Activated CD4-positive, alpha-beta T cell treated with anti-CD3 and anti-CD28 coated beads, Interleukin-2, amount 50 U/mL, for 4 hours (primary cell): ENCODE measurements around the gene ATP12A.

Source experiments
- DNase-seq, 2 experiments: peaks; one replicate each; pipeline ENCODE4 v3.0.0-alpha.2; 2020

ATP12A gene

DNA sequence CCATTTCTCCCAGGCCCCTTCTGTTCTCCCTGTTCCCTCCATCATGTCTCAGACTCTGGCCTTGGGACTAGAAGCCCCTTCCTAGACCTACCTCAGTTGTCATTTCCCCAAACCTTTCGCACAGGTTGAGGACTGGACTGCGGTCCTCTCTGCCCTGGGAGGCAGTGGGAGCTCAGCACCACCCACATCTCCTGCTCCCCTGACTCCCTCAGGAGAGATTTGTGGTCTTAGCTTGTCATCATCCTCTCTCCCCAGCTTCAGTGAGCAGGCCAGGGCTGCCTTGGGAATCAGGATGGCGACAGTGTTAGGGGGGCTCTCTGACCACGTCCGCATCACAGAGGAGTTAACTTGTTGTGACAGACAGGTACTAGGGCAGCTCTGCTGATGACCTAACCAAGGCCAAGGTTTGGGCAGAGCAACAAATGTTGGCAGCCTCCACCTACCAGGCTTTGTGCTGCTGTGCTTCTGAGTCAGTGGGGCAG lies 58.2 kb downstream of the ATP12A start:
- DNase-seq = no peak

DNA sequence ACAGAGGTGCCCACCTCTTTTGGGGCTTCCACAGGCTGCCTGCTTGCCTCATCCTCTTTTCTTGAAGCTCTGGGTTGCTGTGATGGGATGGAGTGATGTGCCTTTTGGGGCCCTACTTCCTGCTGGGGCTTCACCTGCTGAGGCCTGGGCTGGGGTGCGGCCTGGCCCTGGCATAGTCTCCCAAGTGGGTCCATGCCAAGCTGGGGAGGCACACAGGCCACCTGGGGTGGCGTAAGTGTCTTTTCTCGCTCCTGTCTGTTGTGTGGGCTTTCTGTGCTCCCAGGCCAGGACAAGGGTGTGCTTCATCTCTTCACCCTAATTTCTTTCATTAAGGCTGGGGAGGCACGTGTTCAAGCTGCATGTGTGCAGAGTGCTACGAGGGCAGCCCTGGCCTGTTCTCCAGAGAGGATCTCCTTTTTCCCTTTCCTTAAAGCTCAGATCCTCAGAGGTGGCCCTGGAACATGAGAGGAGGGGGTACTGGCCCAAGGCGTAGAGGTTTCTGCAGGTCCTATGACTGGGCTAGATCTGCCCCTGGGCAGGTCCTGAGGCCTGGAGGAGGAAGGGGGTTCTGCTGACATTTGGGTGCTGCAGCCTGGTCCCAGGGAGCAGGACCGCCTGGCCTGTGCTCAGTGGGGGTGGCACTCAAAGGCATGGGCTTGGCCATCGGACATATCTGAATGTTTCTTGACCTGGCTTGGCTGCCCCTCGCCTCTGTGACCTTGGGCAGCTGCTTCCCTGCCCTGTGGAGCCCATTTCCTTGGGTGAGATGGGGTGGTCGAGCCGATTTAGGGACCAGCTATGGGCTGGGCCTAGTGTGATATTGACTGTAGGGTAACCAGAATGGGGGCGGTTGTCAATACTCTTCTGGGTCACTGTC lies 60.0 kb downstream of the ATP12A start:
- DNase-seq = no peak

DNA sequence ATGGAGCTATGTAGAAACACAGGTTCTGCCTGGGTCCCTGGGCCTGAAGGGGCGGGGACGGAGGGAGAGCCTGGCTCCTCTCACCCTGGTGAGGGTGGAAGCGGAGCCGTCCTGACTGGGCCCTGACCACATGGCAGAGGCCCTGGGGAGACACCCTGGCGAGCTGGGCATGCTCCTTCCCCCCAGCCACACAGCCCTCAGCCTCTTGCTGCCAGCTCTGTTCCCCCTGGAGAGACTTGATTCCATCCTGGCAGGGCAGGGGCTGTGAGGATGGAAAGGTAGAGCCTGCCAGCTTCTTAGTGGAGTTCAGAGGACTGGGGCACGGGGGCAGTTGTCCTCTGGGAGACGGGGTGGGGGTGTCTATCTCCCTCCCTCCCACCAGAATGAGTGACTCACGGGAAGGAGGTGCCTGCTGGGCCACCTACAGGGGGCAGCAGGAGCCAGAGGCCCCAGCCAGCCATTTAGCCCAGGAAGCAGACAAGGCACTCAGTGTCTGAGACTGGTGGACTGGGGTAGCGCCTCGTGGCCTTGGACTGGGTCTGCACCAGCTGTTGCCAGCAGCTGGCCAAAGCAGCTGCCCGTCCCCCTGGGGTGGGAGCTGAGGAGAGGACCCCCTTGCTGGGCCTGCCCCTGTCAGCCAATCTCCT lies 60.9 kb downstream of the ATP12A start:
- DNase-seq = no peak

DNA sequence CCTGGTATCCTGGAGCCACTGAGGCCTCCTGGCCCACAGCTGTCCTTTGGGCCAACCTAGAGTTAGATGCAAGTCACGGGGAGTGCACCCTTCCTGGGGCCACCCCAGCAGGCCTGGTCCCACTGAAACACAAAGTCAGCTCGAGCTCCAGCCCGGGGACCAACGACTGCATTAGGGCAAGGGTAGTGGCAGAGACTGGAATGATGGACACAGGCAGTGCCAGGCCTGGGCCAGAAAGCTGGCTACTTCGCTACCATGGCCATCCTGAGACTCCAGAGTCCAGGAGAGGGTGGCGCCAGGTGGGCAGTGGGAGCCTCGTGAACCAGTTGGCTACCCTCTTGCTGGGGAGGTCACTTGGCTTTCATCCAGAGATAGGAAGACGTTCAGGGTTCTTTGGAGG lies 61.6 kb downstream of the ATP12A start:
- DNase-seq = no peak

DNA sequence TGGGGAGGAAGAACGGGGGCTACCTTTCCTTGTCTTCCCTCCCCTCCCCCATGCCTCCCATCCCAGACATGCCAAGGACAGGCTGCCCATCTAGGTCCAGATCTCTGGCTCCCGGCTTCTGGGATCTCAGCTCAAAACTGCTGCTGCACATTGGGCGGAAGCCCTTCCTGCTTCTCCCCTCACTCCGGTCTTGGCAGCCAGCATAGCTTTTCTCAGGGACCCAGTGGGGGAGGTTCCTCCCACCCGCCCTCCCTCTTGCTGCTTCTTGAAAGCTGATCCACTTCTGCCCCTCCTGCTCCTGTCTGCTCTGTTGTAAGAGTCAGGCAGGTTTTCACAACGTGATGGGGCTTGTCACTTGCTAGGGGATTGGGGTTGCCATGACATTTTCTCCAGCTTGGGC lies 62.1 kb downstream of the ATP12A start:
- DNase-seq = no peak

- DNase-seq = no peak
These were observed 62.8 kb downstream of the ATP12A start for GRCh38 chr13:24742977-24743376.

DNA sequence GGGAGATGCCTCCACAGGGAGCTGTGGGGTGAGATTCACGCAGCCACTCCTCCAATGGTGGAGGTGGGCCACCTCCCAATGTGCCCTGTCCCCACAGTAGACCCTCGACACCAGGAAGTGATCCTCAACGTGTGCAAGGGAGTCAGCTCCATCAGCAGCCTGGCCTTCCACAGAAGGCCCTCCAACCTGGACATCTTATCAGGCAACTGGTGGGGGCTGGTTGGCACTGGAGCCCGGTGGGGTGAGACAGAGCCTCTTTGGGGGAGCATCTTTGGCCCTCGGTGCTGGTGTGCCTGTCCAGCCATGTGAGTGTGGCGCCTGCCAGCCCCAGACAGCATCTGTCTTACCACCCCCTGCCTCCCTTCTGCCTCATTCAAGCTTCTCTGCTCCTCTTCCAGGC lies 64.0 kb downstream of the ATP12A start:
- DNase-seq = no peak

DNA sequence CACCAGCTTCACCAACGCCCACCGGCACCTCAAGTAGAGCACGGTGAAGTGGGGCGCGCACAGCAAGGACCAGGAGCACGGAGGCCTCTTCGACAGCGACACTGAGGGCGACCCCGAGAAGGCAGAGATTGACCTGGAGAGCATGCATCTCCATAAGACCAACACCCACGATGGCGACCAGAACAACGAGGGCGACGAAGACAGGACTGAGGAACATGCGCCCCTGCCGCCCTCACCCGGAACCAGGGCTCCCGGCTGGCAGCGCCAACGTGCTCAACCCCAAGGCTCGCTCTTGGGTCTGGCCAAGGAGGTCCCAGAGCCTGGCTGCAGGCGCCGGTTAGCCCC lies 65.3 kb downstream of the ATP12A start:
- DNase-seq = no peak

- DNase-seq = no peak
These were observed 65.8 kb downstream of the ATP12A start for GRCh38 chr13:24745861-24746617.

DNA sequence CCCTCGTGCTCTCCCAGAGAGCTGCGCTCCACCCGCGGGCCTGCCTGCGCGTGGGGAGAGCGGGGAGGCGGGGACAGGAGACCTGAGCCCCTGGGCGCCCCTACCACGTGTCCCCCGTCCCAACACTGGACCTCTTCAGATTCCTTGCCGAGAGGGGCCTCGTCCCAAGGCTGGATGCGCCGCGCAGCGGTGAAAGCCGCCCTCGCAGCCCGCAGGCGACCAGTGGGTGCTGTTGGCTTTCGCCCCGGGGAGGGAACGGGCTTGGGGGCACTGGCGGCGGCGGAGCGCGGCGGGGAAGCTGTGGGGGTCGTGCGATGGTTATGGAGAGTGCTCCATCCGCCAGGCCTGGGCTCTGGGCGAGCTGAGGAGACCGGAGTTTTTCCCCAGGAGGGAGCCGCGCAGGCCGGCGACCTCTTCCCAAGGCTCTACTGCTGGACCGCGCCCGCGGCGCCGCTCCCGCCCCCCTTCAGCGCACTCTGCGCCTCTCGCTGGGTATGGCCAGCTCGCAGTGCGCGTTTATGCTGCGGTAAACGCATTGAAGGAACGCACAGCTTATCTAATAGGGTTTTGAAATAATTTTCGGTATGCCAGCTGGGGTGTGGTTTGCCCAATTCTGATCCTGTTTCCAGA lies 66.5 kb downstream of the ATP12A start:
- DNase-seq = no peak

- DNase-seq = no peak
These were observed 67.2 kb downstream of the ATP12A start for GRCh38 chr13:24747248-24748060.

DNA sequence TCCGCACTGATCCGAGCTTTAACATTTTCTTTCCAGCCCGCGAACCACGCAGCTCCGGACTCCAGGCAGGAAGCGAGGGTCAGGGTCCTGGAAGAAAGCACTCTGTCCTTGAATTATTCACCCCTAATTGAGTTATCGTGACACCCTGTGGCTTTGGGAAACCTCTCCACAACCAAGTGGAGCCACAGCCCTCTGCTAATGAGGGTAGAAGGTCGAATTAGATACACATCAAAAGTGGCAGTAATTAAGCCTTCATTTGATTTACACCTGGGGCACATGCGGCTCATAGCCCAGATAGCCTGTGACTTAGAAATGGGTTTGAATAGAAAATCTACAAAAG lies 67.8 kb downstream of the ATP12A start:
- no peak for DNase-seq

DNA sequence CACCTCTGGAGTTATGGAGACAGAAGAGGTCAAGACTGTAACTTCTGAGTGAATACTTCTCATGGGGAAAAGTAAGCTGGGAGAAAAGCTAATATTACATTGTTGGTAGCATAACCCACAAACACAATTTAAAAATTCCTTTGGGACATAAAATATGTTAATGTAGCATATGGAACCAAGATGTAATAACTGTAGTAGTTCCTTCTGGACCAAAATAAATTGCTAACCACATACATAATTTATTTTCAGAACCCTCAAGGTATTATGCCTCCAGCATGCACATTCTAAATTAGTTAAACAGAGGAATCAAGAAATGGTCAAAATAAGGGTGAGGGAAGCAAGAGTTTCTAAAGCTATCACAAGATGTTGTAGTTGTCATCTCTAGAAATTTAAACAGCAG lies 79.0 kb downstream of the ATP12A start:
- DNase-seq = no peak
